ENCODE data around the gene IFT52.

GRCh38 chr20:43680981-43681380, 90.2 kb downstream of the IFT52 start:
- no peak for TF ChIP-seq MAX (IDR thresholded peaks at IDR 0.05)
- no peak for TF ChIP-seq CBX8 (IDR thresholded peaks at IDR 0.05; ENCODE audit: borderline replicate concordance, low read depth, low read length)
- TF ChIP-seq SUZ12 (IDR thresholded peaks at IDR 0.05; ENCODE audit: low read length), result no peak
- TF ChIP-seq POLR2A (IDR thresholded peaks at IDR 0.05; ENCODE audit: control extremely low read depth in 1 of 2, low read depth in 2 of 2, low read length in 2 of 2), result no peak
- TF ChIP-seq EZH2 (IDR thresholded peaks at IDR 0.05; ENCODE audit: low read depth, low read length, severe bottlenecking), result no peak
- TF ChIP-seq CTCF (IDR thresholded peaks at IDR 0.05; ENCODE audit: control extremely low read depth in 1 of 3, insufficient read depth in 1 of 3, low read depth in 1 of 3, low read length in 3 of 3), result no peak
- no peak for TF ChIP-seq PHF8 (conservative IDR thresholded peaks at IDR 0.05; ENCODE audit: low read depth, low read length)
- TF ChIP-seq ZNF274 (IDR thresholded peaks at IDR 0.05; ENCODE audit: borderline replicate concordance, extremely low read depth, low read length), result no peak
- no peak for TF ChIP-seq EP300 (IDR thresholded peaks at IDR 0.05; ENCODE audit: borderline replicate concordance in 1 of 2, low read depth in 2 of 2, low read length in 2 of 2)
- TF ChIP-seq YY1 (IDR thresholded peaks at IDR 0.05; ENCODE audit: low read depth, low read length), result no peak
- TF ChIP-seq POLR2AphosphoS5 (IDR thresholded peaks at IDR 0.05; ENCODE audit: low read depth, low read length), result no peak
- TF ChIP-seq BACH1 (IDR thresholded peaks at IDR 0.05; ENCODE audit: low read length), result no peak

Data from H1 (cell line).